Activated T-helper 9 cell treated with anti-CD3 and anti-CD28 coated beads, Interleukin-2, amount 50 U/mL, for 16 hours (primary cell): ENCODE results near the gene USP17L30.
"Not testable (repeated sequence)": the region's sequence is repeated elsewhere in the genome, so short reads cannot be mapped to it uniquely, and the experiment has no call there.

Experiments
- DNase-seq: peaks from one replicate; pipeline ENCODE4 v3.0.0-alpha.2; 2020; ENCODE audit warnings: low read depth

Gene USP17L30, protein sequence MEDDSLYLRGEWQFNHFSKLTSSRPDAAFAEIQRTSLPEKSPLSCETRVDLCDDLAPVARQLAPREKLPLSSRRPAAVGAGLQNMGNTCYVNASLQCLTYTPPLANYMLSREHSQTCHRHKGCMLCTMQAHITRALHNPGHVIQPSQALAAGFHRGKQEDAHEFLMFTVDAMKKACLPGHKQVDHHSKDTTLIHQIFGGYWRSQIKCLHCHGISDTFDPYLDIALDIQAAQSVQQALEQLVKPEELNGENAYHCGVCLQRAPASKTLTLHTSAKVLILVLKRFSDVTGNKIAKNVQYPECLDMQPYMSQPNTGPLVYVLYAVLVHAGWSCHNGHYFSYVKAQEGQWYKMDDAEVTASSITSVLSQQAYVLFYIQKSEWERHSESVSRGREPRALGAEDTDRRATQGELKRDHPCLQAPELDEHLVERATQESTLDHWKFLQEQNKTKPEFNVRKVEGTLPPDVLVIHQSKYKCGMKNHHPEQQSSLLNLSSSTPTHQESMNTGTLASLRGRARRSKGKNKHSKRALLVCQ

DNA sequence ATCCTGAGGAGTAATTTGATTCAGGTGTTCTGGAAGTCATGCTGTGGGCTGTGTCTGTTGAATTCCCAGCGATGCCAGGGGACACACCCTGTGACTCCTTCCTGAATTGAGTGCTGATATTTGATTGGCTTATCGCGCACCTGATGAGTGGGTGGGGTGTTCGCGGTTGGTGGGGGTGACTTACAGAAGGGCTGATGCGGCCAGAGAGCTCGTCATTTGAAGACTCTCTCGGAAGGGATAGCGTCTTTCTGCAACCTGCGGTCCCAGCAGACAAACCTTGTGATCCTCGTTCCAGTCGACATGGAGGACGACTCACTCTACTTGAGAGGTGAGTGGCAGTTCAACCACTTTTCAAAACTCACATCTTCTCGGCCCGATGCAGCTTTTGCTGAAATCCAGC lies at the start of gene USP17L30:
TSS of gene USP17L30 (plus strand) at position 301 of the 400 bp plus-strand sequence. CDS start at position 301, 0 bp downstream.
- DNase-seq = not testable (repeated sequence)

DNA sequence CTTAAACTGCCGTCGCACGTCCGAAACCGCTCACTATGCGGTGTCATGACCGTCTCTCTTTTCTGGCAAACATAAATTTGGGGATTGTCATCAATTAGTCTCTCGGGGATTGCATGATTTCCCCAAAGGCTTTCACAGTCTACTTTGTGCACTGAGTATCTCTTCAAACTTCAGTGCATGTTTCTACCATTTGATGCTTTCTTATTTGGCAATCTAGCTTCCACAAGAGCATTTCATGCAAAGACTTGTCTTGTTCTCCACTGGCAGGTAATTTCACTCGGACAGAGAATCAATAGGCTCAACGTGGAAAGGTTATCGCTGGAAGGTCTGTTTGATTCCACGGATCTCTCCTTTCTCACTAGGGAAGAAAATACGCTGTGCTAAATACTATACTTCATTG lies 38.7 kb upstream of the USP17L30 start:
- DNase-seq = not testable (repeated sequence)

GRCh38 chr4:9324865-9325264 lies 38.1 kb upstream of the USP17L30 start, which contains the start of gene USP17L24:
Gene USP17L24 (plus strand): TSS chr4:9325165. CDS start chr4:9325165, 0 bp downstream.
- not testable (repeated sequence) for DNase-seq

- DNase-seq = not testable (repeated sequence)
Measured at GRCh38 chr4:9329611-9330010, 33.3 kb upstream of the USP17L30 start, which contains the start of gene USP17L25. Gene USP17L25 (plus strand): TSS chr4:9329911. CDS start chr4:9329911, 0 bp downstream.

DNA sequence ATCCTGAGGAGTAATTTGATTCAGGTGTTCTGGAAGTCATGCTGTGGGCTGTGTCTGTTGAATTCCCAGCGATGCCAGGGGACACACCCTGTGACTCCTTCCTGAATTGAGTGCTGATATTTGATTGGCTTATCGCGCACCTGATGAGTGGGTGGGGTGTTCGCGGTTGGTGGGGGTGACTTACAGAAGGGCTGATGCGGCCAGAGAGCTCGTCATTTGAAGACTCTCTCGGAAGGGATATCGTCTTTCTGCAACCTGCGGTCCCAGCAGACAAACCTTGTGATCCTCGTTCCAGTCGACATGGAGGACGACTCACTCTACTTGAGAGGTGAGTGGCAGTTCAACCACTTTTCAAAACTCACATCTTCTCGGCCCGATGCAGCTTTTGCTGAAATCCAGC lies 28.6 kb upstream of the USP17L30 start, which contains the start of gene USP17L26:
TSS of gene USP17L26 (plus strand) at position 301 of the 400 bp plus-strand sequence. CDS start at position 301, 0 bp downstream.
- DNase-seq = not testable (repeated sequence)

GRCh38 chr4:9339103-9339502 lies 23.8 kb upstream of the USP17L30 start, which contains the start of gene USP17L5:
Gene USP17L5 (plus strand): TSS chr4:9339403. CDS start chr4:9339403, 0 bp downstream.
- DNase-seq = not testable (repeated sequence)

DNA sequence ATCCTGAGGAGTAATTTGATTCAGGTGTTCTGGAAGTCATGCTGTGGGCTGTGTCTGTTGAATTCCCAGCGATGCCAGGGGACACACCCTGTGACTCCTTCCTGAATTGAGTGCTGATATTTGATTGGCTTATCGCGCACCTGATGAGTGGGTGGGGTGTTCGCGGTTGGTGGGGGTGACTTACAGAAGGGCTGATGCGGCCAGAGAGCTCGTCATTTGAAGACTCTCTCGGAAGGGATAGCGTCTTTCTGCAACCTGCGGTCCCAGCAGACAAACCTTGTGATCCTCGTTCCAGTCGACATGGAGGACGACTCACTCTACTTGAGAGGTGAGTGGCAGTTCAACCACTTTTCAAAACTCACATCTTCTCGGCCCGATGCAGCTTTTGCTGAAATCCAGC lies 19.1 kb upstream of the USP17L30 start, which contains the start of gene USP17L27:
TSS of gene USP17L27 (plus strand) at position 301 of the 400 bp plus-strand sequence. CDS start at position 301, 0 bp downstream.
- DNase-seq = not testable (repeated sequence)

DNA sequence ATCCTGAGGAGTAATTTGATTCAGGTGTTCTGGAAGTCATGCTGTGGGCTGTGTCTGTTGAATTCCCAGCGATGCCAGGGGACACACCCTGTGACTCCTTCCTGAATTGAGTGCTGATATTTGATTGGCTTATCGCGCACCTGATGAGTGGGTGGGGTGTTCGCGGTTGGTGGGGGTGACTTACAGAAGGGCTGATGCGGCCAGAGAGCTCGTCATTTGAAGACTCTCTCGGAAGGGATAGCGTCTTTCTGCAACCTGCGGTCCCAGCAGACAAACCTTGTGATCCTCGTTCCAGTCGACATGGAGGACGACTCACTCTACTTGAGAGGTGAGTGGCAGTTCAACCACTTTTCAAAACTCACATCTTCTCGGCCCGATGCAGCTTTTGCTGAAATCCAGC lies 14.3 kb upstream of the USP17L30 start, which contains the start of gene USP17L28:
TSS of gene USP17L28 (plus strand) at position 301 of the 400 bp plus-strand sequence. CDS start at position 301, 0 bp downstream.
- DNase-seq = not testable (repeated sequence)

DNA sequence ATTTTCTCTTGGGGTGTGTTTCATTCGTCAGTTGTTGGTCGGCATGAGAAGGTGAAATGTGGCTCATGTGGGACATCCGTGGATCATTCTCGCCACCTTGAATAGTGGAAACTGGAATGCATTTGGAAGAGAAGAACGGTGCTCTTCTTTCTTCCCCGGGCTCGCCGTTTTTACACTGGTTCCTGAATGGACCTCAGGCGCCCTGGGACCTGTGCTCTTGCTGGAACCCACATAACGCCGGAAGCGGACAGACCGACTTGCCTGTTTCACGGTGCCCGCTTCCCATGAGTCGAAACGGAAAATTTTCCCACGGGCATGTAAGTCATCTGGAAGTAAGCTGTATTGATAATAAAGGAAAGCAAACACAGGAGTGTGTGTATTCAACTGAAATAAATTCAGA lies 12.1 kb upstream of the USP17L30 start:
- not testable (repeated sequence) for DNase-seq

DNA sequence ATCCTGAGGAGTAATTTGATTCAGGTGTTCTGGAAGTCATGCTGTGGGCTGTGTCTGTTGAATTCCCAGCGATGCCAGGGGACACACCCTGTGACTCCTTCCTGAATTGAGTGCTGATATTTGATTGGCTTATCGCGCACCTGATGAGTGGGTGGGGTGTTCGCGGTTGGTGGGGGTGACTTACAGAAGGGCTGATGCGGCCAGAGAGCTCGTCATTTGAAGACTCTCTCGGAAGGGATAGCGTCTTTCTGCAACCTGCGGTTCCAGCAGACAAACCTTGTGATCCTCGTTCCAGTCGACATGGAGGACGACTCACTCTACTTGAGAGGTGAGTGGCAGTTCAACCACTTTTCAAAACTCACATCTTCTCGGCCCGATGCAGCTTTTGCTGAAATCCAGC lies 9.6 kb upstream of the USP17L30 start, which contains the start of gene USP17L29:
TSS of gene USP17L29 (plus strand) at position 301 of the 400 bp plus-strand sequence. CDS start at position 301, 0 bp downstream.
- not testable (repeated sequence) for DNase-seq

DNA sequence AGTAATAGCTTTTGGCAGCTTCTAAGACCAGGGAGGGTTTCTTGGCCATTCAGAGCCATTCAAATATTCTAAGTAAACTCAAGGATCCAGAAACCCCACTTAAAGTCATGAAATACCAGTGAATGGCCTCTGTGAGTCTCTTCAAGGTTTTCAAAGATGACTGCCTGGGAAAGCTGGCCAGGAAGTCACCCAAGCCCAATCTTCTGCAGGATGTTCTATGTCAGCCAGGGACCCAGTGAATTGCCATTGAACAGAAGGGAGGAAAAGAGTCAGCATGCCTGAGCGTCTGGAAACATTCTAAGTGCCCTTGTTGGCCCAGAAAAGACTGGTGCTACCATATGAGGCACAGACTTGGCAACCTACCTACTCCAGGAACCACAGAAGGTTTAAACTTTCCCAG lies 17.0 kb downstream of the USP17L30 start:
- not testable (repeated sequence) for DNase-seq

GRCh38 chr4:9381012-9381534 lies 18.1 kb downstream of the USP17L30 start:
- DNase-seq = not testable (repeated sequence)

DNA sequence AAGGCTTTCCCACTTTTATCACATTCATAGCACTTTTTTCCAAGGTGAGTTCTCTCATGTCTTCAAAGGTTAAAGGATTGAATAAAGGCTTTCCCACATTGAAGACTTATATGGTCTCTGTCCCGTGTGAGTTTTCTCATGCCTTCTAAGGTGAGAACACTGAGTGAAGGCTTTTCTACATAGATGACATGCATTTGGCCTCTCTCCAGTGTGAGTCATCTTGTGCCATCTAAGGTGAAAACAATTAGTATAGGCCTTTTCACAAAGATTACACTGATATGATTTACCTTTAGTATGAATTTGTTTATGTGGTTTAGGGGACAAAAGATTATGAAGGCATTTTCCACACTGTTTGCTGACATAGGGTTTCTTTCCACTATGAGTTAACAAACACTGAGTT lies 21.2 kb downstream of the USP17L30 start:
- no peak for DNase-seq

DNA sequence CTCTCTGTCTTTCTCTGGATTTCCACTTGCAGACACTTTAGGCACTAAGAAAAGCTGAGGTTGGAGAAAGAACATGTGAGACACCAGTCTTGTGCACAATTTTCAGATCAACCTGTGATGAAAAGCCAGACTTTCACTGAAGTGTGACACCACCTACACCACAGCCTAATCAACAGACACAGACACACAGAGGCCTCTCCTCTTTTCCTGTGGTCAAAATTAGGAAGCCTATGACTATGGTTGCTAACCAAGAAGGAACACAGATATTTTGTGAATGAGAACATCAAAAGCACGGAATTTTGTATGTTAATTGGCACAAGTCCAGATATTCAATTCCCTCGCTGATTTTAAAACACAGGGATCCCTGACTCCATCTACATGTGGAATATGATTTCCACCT lies 26.1 kb downstream of the USP17L30 start:
- not testable (repeated sequence) for DNase-seq

GRCh38 chr4:9405774-9406173 lies 42.8 kb downstream of the USP17L30 start:
- not testable (repeated sequence) for DNase-seq

DNA sequence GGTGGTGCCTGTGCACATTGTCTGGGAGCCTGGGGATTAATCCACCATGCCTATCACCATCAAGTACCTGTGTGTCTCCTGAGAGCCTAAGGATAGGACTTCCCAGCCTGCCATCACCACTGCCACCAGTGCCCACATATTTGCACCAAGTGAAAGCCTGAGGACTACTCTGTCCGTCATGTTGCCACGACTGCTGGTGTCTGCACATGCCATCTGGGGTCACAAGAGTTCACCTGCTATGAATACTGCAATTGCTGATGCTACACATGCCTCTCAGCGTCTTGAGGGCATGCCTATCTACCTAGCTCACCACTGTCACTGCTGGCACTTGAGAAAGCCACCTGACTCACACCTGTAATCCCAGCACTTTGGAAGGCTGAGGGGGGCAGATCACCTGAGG lies 43.6 kb downstream of the USP17L30 start:
- DNase-seq = not testable (repeated sequence)

DNA sequence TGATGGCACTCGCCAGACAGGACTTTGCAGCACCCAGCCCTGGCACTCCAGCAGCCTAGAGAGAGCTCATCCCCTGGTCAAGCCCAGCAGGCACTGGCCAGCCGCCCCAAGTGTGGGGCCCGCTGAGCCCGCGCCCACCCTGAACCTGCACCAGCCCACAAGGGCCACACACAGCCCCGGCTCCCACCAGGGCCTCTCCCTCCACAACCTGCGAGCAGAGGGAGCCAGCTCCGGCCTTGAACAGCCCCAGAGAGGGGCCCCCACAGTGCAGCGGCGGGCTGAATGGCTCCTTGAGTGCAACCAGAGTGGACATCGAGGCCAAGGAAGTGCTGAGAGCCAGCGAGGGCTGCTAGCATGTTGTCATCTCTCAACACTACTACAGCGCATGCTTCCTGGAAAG lies 46.9 kb downstream of the USP17L30 start:
- no peak for DNase-seq
